ENCODE results near the gene DDAH1.

DNA sequence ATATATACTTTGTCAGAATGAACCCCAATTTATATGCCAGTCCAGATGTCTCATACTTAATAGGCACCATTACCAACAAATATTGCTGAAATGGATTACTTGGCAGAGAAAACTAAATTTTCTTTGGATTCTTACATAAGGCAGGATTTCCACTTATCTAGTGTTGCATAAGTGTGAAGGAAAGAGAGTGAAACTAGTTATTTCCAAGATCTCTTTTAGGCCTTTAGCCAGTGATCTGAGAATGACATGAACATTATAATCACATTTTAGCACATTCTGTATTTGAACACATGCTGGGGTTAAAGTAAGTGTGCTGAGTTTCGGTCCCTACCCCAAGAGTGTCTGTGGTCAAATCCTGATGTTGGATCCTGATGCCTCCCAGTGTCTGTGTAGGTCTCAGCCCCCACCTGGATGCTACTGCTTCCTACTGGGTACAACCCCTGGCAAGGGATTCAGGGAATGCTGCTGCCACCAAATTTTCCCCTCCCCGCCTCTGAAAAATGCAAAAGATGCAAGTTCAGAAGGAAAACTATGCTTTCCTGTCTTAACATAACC lies 11.2 kb downstream of the DDAH1 start:
- no peak for TF ChIP-seq CTCF (IDR thresholded peaks at IDR 0.05; ENCODE audit: low read depth, low read length, missing input control)
- no peak for TF ChIP-seq JUND (IDR thresholded peaks at IDR 0.05)
- TF ChIP-seq FOXA2 (IDR thresholded peaks at IDR 0.05): no peak
- TF ChIP-seq, protein P1, sequence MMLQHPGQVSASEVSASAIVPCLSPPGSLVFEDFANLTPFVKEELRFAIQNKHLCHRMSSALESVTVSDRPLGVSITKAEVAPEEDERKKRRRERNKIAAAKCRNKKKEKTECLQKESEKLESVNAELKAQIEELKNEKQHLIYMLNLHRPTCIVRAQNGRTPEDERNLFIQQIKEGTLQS (IDR thresholded peaks at IDR 0.05): no peak
- TF ChIP-seq EGR1 (IDR thresholded peaks at IDR 0.05; ENCODE audit: low read depth in 2 of 2): no peak
- TF ChIP-seq RAD21 (IDR thresholded peaks at IDR 0.05): no peak
- TF ChIP-seq, protein P2, sequence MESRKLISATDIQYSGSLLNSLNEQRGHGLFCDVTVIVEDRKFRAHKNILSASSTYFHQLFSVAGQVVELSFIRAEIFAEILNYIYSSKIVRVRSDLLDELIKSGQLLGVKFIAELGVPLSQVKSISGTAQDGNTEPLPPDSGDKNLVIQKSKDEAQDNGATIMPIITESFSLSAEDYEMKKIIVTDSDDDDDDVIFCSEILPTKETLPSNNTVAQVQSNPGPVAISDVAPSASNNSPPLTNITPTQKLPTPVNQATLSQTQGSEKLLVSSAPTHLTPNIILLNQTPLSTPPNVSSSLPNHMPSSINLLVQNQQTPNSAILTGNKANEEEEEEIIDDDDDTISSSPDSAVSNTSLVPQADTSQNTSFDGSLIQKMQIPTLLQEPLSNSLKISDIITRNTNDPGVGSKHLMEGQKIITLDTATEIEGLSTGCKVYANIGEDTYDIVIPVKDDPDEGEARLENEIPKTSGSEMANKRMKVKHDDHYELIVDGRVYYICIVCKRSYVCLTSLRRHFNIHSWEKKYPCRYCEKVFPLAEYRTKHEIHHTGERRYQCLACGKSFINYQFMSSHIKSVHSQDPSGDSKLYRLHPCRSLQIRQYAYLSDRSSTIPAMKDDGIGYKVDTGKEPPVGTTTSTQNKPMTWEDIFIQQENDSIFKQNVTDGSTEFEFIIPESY (IDR thresholded peaks at IDR 0.05): no peak
- TF ChIP-seq REST (IDR thresholded peaks at IDR 0.05): no peak
- no peak for TF ChIP-seq TAF1 (conservative IDR thresholded peaks at IDR 0.05)
- no peak for TF ChIP-seq SP1 (IDR thresholded peaks at IDR 0.05)
- TF ChIP-seq YY1 (IDR thresholded peaks at IDR 0.05): no peak
- TF ChIP-seq, protein P3, sequence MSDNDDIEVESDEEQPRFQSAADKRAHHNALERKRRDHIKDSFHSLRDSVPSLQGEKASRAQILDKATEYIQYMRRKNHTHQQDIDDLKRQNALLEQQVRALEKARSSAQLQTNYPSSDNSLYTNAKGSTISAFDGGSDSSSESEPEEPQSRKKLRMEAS (IDR thresholded peaks at IDR 0.05): no peak
- no peak for TF ChIP-seq GABPA (IDR thresholded peaks at IDR 0.05 in 1 of 2, conservative IDR thresholded peaks at IDR 0.05 in 1 of 2)
